IMR-90 (cell line): ENCODE results near the gene ADISSP. TPM values are rescaled to one million over a fixed set of nuclear protein-coding genes. Genes with fewer than 3 reads are reported as not detected.

Experiments used
- ATAC-seq: fragments of 200-7000 bp; cut with Tn5 transposase; 2 replicates; pipeline ENCODE4 v1.9.1; 2020; ENCODE audit warnings: low read depth, mild to moderate bottlenecking, moderate library complexity
- BruUV-seq: library from RNA; stranded (reverse); fragments of 400-500 nt; replicated peaks from 2 replicates; lab custom pipeline; 2021; lab: Mats Ljungman, UMichigan
- CTCF ChIA-PET: fragments of 300-600 bp; formaldehyde crosslinking; extraction: SDS; loops from one replicate; lab custom pipeline; 2021; ENCODE audit warnings: antibody characterized with exemption; lab: Yijun Ruan, JAX
- POLR2A ChIA-PET: fragments of 300-600 bp; sonication (Branson Sonifier 250); formaldehyde crosslinking; loops from one replicate; lab custom pipeline; 2022; ENCODE audit warnings: antibody characterized with exemption; ENCODE audit not compliant: unreplicated experiment; lab: Charles Lee
- DNase-seq: peaks from one replicate; pipeline ENCODE4 v3.0.0; 2013
- H2AFZ ChIP-seq: replicated peaks from 2 replicates; pipeline ENCODE3; 2013; ENCODE audit warnings: low read length, mild to moderate bottlenecking; ENCODE audit not compliant: poor library complexity
- H2AK5ac ChIP-seq: 2 replicates; pipeline ENCODE4 v1.6.1; 2013; ENCODE audit warnings: low read depth, low read length, inconsistent platforms
- H2AK9ac ChIP-seq: replicated peaks from 2 replicates; pipeline ENCODE3; 2013; ENCODE audit warnings: mild to moderate bottlenecking, low read depth, low read length, moderate library complexity; ENCODE audit not compliant: poor library complexity
- H2BK120ac ChIP-seq: 2 replicates; pipeline ENCODE4 v1.6.1; 2013; ENCODE audit warnings: low read depth, low read length, inconsistent platforms
- H2BK15ac ChIP-seq: 3 replicates; pipeline ENCODE4 v1.6.1; 2013; ENCODE audit warnings: low read depth, low read length, inconsistent platforms
- H2BK20ac ChIP-seq: 2 replicates; pipeline ENCODE4 v1.6.1; 2013; ENCODE audit warnings: low read depth, mild to moderate bottlenecking, inconsistent platforms, low read length, moderate library complexity
- H2BK5ac ChIP-seq: 2 replicates; pipeline ENCODE4 v1.6.1; 2013; ENCODE audit warnings: mild to moderate bottlenecking, low read depth, low read length, inconsistent platforms; ENCODE audit not compliant: poor library complexity, severe bottlenecking
- H3K14ac ChIP-seq: replicated peaks from 2 replicates; pipeline ENCODE4 v1.6.1; 2013; ENCODE audit warnings: low read depth, low read length, inconsistent platforms
- H3K18ac ChIP-seq: 2 replicates; pipeline ENCODE4 v1.6.1; 2013; ENCODE audit warnings: low read depth, low read length, control low read depth
- H3K23ac ChIP-seq: 2 replicates; pipeline ENCODE4 v1.6.1; 2013; ENCODE audit warnings: low read depth, low read length, inconsistent platforms
- H3K27ac ChIP-seq: 2 replicates; pipeline ENCODE4 v1.5.1; 2013; ENCODE audit warnings: mild to moderate bottlenecking, control low read depth, low read length; ENCODE audit not compliant: insufficient read depth
- H3K27me3 ChIP-seq: 2 replicates; pipeline ENCODE4 v1.6.1; 2013; ENCODE audit warnings: low read length; ENCODE audit not compliant: control insufficient read depth, insufficient read depth
- H3K36me3 ChIP-seq: 2 replicates; pipeline ENCODE4 v1.6.1; 2013; ENCODE audit warnings: low read length, mixed read lengths; ENCODE audit not compliant: control insufficient read depth, insufficient read depth
- H3K4ac ChIP-seq: 2 replicates; pipeline ENCODE4 v1.6.1; 2013; ENCODE audit warnings: low read depth, low read length, inconsistent platforms
- H3K4me1 ChIP-seq: 2 replicates; pipeline ENCODE4 v1.6.1; 2013; ENCODE audit warnings: low read length, mixed read lengths; ENCODE audit not compliant: control insufficient read depth, insufficient read depth
- H3K4me2 ChIP-seq: 2 replicates; pipeline ENCODE4 v1.6.1; 2013; ENCODE audit warnings: low read depth, mild to moderate bottlenecking, control low read depth, low read length, moderate library complexity
- H3K4me3 ChIP-seq: 2 replicates; pipeline ENCODE4 v1.5.1; 2013; ENCODE audit warnings: low read depth, mild to moderate bottlenecking, control low read depth, low read length, moderate library complexity; ENCODE audit not compliant: insufficient read depth
- H3K56ac ChIP-seq: 2 replicates; pipeline ENCODE4 v1.6.1; 2013; ENCODE audit warnings: low read length, inconsistent platforms; ENCODE audit not compliant: insufficient read depth; ENCODE audit errors: extremely low read depth
- H3K79me1 ChIP-seq, 2 experiments: 2 replicates each; pipeline ENCODE4 v1.6.1; 2013; ENCODE audit warnings: low read length in 2 of 2, inconsistent platforms in 1 of 2, low read depth in 1 of 2
- H3K9ac ChIP-seq: 2 replicates; pipeline ENCODE4 v1.6.1; 2013; ENCODE audit warnings: low read depth, low read length, control low read depth
- H3K9me1 ChIP-seq: 2 replicates; pipeline ENCODE4 v1.6.1; 2013; ENCODE audit warnings: low read length, inconsistent platforms; ENCODE audit not compliant: insufficient read depth
- H3K9me3 ChIP-seq: 2 replicates; pipeline ENCODE4 v1.6.1; 2013; ENCODE audit warnings: low read length; ENCODE audit not compliant: control insufficient read depth, insufficient read depth
- H4K20me1 ChIP-seq: 2 replicates; pipeline ENCODE4 v1.6.1; 2013; ENCODE audit warnings: low read length, inconsistent platforms; ENCODE audit not compliant: insufficient read depth
- H4K5ac ChIP-seq: 2 replicates; pipeline ENCODE4 v1.6.1; 2013; ENCODE audit warnings: mild to moderate bottlenecking, low read depth, low read length, control low read depth
- H4K8ac ChIP-seq, 2 experiments: 2 replicates each; pipeline ENCODE4 v1.6.1; 2013; ENCODE audit warnings: low read depth in 2 of 2, low read length in 2 of 2, control low read depth in 1 of 2, inconsistent platforms in 1 of 2
- H4K91ac ChIP-seq: 2 replicates; pipeline ENCODE4 v1.6.1; 2013; ENCODE audit warnings: low read depth, low read length, inconsistent platforms; ENCODE audit not compliant: insufficient read depth
- CEBPB ChIP-seq: IDR thresholded peaks from 2 replicates; pipeline ENCODE4 v1.6.1; 2012; ENCODE audit warnings: low read depth, low read length, improper control_type of control experiment
- CHD1 ChIP-seq: IDR thresholded peaks from 2 replicates; pipeline ENCODE4 v1.6.1; 2012; ENCODE audit warnings: low read depth, low read length, improper control_type of control experiment
- FOS ChIP-seq: fragments of 150-350 bp; IDR thresholded peaks from 2 replicates; pipeline ENCODE4 v1.6.1; 2016; ENCODE audit warnings: low read depth, low read length
- MXI1 ChIP-seq: IDR thresholded peaks from 2 replicates; pipeline ENCODE4 v1.6.1; 2012; ENCODE audit warnings: low read depth, mild to moderate bottlenecking, low read length, moderate library complexity, borderline replicate concordance
- POLR2A ChIP-seq: IDR thresholded peaks from 2 replicates; pipeline ENCODE4 v1.6.1; 2012; ENCODE audit warnings: mild to moderate bottlenecking, low read depth, low read length
- RAD21 ChIP-seq: IDR thresholded peaks from 2 replicates; pipeline ENCODE4 v1.6.1; 2012; ENCODE audit warnings: low read length, improper control_type of control experiment
- WGBS, 2 experiments: methylation state at CpG; one replicate each; pipeline versions ENCODE4 v1.1.5 to v1.1.7; 2013; ENCODE audit warnings: missing lambda C conversion rate in 2 of 2; ENCODE audit not compliant: insufficient read length in 1 of 2; ENCODE audit errors: extremely low coverage in 2 of 2; 5-methylcytosine and 5-hydroxymethylcytosine counted together
- dilution Hi-C: fragments of 300-500 bp; cut with HindIII; formaldehyde crosslinking; loops from one replicate; pipeline ENCODE4 v1.14.3; 2018; ENCODE audit warnings: low sequenced_read_pairs; ENCODE audit not compliant: unreplicated experiment
- in situ Hi-C: fragments of 300-500 bp; cut with MboI; formaldehyde crosslinking; loops from 3 replicates; pipeline ENCODE4 v1.14.3; 2019; ENCODE audit warnings: low sequenced_read_pairs, inconsistent platforms, mixed read lengths
- intact Hi-C: fragments of 100-400 bp; cut with micrococcal nuclease; formaldehyde crosslinking; loops from 2 replicates; pipeline ENCODE4 v1.10.0; 2022
- polyA plus RNA-seq, 3 experiments: library from polyadenylated mRNA; depleted of rRNA; stranded (reverse); fragments of >200 nt; gene quantifications; 2 replicates each; pipeline ENCODE4 v1.2.3, GENCODE V29; 2012; ENCODE audit warnings: low replicate concordance in 1 of 3
- total RNA-seq: library from RNA; depleted of rRNA; stranded (reverse); fragments of >200 nt; gene quantifications from 2 replicates; pipeline ENCODE4 v1.2.3, GENCODE V29; 2012
- TF ChIP-seq, protein P1 (sequence below): conservative IDR thresholded peaks from 2 replicates; pipeline ENCODE4 v1.5.1; 2012; ENCODE audit warnings: mild to moderate bottlenecking, low read depth, low read length, improper control_type of control experiment
- TF ChIP-seq, protein P2 (sequence below): fragments of 150-350 bp; IDR thresholded peaks from 2 replicates; pipeline ENCODE4 v1.6.1; 2017; ENCODE audit warnings: mild to moderate bottlenecking, antibody characterized with exemption, low read length, low read depth

Gene ADISSP
- total and polyA plus RNA-seq, 2 of the 4 experiments (the other 2 are of a cell fraction), result 31.9 to 58.2 TPM

DNA sequence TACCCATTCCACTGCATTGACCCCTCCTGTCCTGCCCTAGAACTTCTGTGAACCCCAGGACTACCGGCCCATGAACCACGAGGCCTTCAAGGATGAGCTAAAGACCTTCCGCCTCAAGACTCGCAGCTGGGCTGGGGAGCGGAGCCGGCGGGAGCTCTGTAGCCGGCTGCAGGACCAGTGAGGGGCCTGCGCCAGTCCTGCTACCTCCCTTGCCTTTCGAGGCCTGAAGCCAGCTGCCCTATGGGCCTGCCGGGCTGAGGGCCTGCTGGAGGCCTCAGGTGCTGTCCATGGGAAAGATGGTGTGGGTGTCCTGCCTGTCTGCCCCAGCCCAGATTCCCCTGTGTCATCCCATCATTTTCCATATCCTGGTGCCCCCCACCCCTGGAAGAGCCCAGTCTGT is 37.2 kb upstream of the ADISSP start:
- dilution Hi-C loops, result no loop called here
- POLR2A ChIA-PET, result no interaction called here
- H2AK9ac ChIP-seq, result no peak overlapping the region
- H3K9me1 ChIP-seq, result peaks cover 27% of the 10 kb centered on the region
- 0 out of 3 replicates have a peak overlapping the region, but pooled peaks have one; percentile 76 for H2BK15ac ChIP-seq
- no peaks in the 10 kb centered on the region for H3K9me3 ChIP-seq
- ATAC-seq (no peak), DNase-seq (no peak)
- no peak overlapping the region for H3K4me3 ChIP-seq
- H3K36me3 ChIP-seq, result peaks cover 61% of the 10 kb centered on the region
- no peaks in the 10 kb centered on the region for H4K20me1 ChIP-seq
- H3K4ac ChIP-seq, result 0 out of 2 replicates have a peak overlapping the region, but pooled peaks have one; percentile 56
- no peak overlapping the region for H4K5ac ChIP-seq
- peak overlapping the region; percentile 96; the same call in 1 of the 2 replicates for H3K27ac ChIP-seq
- H3K56ac ChIP-seq, result no peak overlapping the region
- H3K14ac ChIP-seq, result no peak overlapping the region
- BruUV-seq, result no TSS peak
- WGBS, 2 experiments, result no CpG with 5 or more reads among the region's 11 CpGs
- no peak overlapping the region for H3K23ac ChIP-seq
- H3K79me1 ChIP-seq, result peaks cover 16 to 84% of the 10 kb centered on the region in 2 experiments
- intact Hi-C loops, result no loop called here
- H3K9ac ChIP-seq, result no peak overlapping the region
- no peak overlapping the region for H3K18ac ChIP-seq
- H4K91ac ChIP-seq, result peak overlapping the region; percentile 92
- no peaks in the 10 kb centered on the region for H3K27me3 ChIP-seq
- H2BK20ac ChIP-seq, result peak overlapping the region; percentile 69
- H4K8ac ChIP-seq, result no peak overlapping the region
- no peak overlapping the region for H2AFZ ChIP-seq
- TF ChIP-seq FOS (no peak), CEBPB (no peak), CHD1 (no peak), MXI1 (no peak), RAD21 (no peak), POLR2A (no peak)
- TF ChIP-seq, protein P1, sequence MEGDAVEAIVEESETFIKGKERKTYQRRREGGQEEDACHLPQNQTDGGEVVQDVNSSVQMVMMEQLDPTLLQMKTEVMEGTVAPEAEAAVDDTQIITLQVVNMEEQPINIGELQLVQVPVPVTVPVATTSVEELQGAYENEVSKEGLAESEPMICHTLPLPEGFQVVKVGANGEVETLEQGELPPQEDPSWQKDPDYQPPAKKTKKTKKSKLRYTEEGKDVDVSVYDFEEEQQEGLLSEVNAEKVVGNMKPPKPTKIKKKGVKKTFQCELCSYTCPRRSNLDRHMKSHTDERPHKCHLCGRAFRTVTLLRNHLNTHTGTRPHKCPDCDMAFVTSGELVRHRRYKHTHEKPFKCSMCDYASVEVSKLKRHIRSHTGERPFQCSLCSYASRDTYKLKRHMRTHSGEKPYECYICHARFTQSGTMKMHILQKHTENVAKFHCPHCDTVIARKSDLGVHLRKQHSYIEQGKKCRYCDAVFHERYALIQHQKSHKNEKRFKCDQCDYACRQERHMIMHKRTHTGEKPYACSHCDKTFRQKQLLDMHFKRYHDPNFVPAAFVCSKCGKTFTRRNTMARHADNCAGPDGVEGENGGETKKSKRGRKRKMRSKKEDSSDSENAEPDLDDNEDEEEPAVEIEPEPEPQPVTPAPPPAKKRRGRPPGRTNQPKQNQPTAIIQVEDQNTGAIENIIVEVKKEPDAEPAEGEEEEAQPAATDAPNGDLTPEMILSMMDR, result no peak
- TF ChIP-seq, protein P2, sequence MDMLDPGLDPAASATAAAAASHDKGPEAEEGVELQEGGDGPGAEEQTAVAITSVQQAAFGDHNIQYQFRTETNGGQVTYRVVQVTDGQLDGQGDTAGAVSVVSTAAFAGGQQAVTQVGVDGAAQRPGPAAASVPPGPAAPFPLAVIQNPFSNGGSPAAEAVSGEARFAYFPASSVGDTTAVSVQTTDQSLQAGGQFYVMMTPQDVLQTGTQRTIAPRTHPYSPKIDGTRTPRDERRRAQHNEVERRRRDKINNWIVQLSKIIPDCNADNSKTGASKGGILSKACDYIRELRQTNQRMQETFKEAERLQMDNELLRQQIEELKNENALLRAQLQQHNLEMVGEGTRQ, result no peak
- peaks cover 26% of the 10 kb centered on the region for H3K4me1 ChIP-seq
- CTCF ChIA-PET, result interaction anchor here (1.3 kb wide), 1 partner anchor 13 kb away, joined by 4 read pairs; no protein-coding TSS in a partner anchor
- in situ Hi-C loops, result no loop called here
- H2AK5ac ChIP-seq, result peak overlapping the region; percentile 99; the same call in 1 of the 2 replicates
- H3K4me2 ChIP-seq, result no peak overlapping the region
- peak overlapping the region; percentile 88 for H2BK5ac ChIP-seq
- H2BK120ac ChIP-seq, result peak overlapping the region; percentile 93; the same call in 1 of the 2 replicates
